ENCODE data around the gene ZNF431. TPM values are rescaled to one million over a fixed set of nuclear protein-coding genes. Genes with fewer than 3 reads are reported as not detected.

Gene ZNF431
- total RNA-seq, 1 donor = 5.1 TPM

GRCh38 chr19:21143428-21143827, 1.6 kb downstream of the ZNF431 start:
- DNase-seq (ENCODE audit: low read depth) = no peak
- TF ChIP-seq, protein P1, sequence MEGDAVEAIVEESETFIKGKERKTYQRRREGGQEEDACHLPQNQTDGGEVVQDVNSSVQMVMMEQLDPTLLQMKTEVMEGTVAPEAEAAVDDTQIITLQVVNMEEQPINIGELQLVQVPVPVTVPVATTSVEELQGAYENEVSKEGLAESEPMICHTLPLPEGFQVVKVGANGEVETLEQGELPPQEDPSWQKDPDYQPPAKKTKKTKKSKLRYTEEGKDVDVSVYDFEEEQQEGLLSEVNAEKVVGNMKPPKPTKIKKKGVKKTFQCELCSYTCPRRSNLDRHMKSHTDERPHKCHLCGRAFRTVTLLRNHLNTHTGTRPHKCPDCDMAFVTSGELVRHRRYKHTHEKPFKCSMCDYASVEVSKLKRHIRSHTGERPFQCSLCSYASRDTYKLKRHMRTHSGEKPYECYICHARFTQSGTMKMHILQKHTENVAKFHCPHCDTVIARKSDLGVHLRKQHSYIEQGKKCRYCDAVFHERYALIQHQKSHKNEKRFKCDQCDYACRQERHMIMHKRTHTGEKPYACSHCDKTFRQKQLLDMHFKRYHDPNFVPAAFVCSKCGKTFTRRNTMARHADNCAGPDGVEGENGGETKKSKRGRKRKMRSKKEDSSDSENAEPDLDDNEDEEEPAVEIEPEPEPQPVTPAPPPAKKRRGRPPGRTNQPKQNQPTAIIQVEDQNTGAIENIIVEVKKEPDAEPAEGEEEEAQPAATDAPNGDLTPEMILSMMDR (IDR thresholded peaks at IDR 0.05; ENCODE audit: insufficient read depth, low read length) = no peak
- H3K4me3 ChIP-seq (ENCODE audit: low read depth, low read length) = no peak overlapping the region

GRCh38 chr19:21143854-21144253, 2.0 kb downstream of the ZNF431 start:
- TF ChIP-seq, protein P1 (IDR thresholded peaks at IDR 0.05; ENCODE audit: insufficient read depth, low read length) = no peak
- H3K4me3 ChIP-seq (ENCODE audit: low read depth, low read length) = no peak overlapping the region
- DNase-seq (ENCODE audit: low read depth) = no peak

GRCh38 chr19:21147540-21147939, 5.7 kb downstream of the ZNF431 start:
- TF ChIP-seq, protein P1 (IDR thresholded peaks at IDR 0.05; ENCODE audit: insufficient read depth, low read length) = no peak
- no peak for DNase-seq (ENCODE audit: low read depth)

DNA sequence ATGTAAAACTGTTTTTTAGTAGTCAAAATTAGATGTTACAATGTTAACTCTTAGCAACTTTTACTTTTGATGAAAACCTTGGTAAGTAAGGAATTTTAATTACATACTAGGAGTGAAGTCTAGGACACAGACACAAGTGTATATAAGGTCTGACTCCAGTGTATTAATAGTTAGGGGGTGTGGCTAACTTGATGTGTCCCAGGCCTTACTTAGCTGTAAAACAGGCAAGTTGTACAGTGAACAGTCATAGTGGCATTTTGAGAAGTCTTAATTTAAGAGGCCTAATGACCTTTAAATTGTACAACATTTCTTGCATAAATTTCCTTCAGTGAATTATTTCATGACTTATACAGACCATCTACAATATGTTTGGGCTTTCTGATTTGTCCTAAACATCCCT, 6.8 kb downstream of the ZNF431 start:
- TF ChIP-seq, protein P1 (IDR thresholded peaks at IDR 0.05; ENCODE audit: insufficient read depth, low read length) = no peak
- no peak for DNase-seq (ENCODE audit: low read depth)
- no peak overlapping the region for H3K4me3 ChIP-seq (ENCODE audit: low read depth, low read length)

More at GRCh38 chr19:21147540-21147939, 5.7 kb downstream of the ZNF431 start:
- no peak overlapping the region for H3K4me3 ChIP-seq (ENCODE audit: low read depth, low read length)

DNA sequence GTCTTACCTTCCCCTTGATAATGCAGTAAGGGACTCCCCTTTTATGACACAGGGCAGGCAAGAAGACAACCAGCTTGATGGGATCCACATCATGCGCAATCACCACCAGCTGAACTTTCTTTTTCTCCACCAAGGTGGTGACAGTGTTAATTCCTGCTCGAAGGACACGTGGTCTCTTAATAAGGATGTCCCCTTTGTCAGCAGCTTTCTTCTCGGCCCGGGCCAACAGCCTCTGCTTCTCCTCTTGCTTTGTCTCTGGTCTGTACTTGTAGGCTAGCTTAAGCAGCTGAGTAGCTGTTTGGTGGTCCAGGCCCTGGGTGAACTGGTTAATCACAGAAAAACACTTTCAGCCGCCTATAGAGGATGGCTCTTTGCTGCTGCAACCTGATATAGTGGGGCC, 8.0 kb downstream of the ZNF431 start:
- TF ChIP-seq, protein P1 (IDR thresholded peaks at IDR 0.05; ENCODE audit: insufficient read depth, low read length) = no peak
- H3K4me3 ChIP-seq (ENCODE audit: low read depth, low read length) = no peak overlapping the region

DNA sequence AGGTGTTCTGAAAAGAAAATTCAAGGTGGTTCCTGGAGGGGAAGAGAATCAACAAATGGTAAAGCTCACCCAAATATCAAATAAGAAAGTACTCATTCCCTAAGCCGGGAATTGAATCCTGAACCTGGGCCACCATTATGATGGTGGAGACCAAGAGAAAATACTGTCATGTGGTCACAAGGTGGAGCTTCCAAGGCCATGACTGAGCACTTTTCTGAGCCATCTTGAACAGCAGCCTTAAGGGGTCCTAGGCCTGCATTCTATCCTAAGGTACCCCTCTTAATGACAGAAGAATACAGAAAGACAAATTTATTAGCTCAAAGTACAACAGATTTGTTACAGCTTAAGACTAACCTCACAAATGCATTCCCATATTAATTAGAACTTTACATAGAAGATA, 9.6 kb downstream of the ZNF431 start:
- TF ChIP-seq, protein P1 (IDR thresholded peaks at IDR 0.05; ENCODE audit: insufficient read depth, low read length) = no peak
- no peak overlapping the region for H3K4me3 ChIP-seq (ENCODE audit: low read depth, low read length)
- DNase-seq (ENCODE audit: low read depth) = no peak

More for the DNA sequence above, 8.0 kb downstream of the ZNF431 start:
- no peak for DNase-seq (ENCODE audit: low read depth)

DNA sequence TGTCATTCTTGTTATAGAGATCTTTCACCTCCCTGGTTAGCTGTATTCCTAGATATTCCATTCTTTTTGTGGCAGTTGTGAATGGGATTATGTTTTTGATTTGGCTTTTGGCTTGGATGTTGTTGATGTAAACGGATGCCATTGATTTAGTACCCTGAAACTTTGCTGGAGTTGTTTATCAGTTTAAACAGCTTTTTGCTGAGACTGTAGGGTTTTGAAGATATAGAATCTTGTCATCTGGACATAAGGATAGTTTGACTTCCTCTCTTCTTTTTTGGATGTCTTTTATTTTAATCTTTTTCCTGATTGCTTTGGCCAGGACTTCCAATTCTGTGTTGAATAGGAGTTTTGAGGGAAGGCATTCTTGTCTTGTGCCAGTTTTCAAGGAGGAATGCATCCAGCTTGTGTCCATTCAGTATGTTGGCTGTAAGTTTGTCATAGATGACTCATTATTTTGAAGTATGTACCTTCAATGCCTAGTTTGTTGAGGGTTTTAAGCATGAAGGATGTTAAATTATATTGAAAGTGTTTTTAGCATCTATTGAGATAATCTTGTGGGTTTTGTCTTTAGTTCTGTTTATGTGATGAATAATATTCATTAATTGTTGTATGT, 16.8 kb downstream of the ZNF431 start:
- no peak overlapping the region for H3K4me3 ChIP-seq (ENCODE audit: low read depth, low read length)
- DNase-seq (ENCODE audit: low read depth) = peak; percentile 66
- TF ChIP-seq, protein P1 (IDR thresholded peaks at IDR 0.05; ENCODE audit: insufficient read depth, low read length) = no peak
